Parathyroid adenoma (tissue), 2 donors: ENCODE measurements around the gene PRDM16.

ENCODE experiments used
- H2AFZ ChIP-seq: fragments of 300-600 bp; sonication (generic); one replicate; pipeline ENCODE4 v1.7.0; 2017; ENCODE audit warnings: antibody characterized with exemption, mild to moderate bottlenecking
- H3K27ac ChIP-seq: fragments of 300-600 bp; sonication (generic); one replicate; pipeline ENCODE4 v1.7.0; 2017
- H3K27me3 ChIP-seq: fragments of 300-600 bp; sonication (generic); one replicate; pipeline ENCODE4 v1.7.0; 2017; ENCODE audit warnings: low read length; ENCODE audit not compliant: control insufficient read depth, insufficient read depth
- H3K36me3 ChIP-seq: fragments of 300-600 bp; sonication (generic); one replicate; pipeline ENCODE4 v1.7.0; 2017; ENCODE audit warnings: low read length; ENCODE audit not compliant: control insufficient read depth, insufficient read depth
- H3K4me1 ChIP-seq: fragments of 300-600 bp; sonication (generic); one replicate; pipeline ENCODE4 v1.7.0; 2017; ENCODE audit warnings: control low read depth
- H3K4me2 ChIP-seq: fragments of 300-600 bp; sonication (generic); one replicate; pipeline ENCODE4 v1.7.0; 2017; ENCODE audit warnings: low read length
- H3K4me3 ChIP-seq: fragments of 300-600 bp; sonication (generic); one replicate; pipeline ENCODE4 v1.7.0; 2017; ENCODE audit warnings: low read depth, low read length
- H3K79me2 ChIP-seq: fragments of 300-600 bp; sonication (generic); one replicate; pipeline ENCODE4 v1.7.0; 2017; ENCODE audit warnings: control low read depth
- H3K9ac ChIP-seq: fragments of 300-600 bp; sonication (generic); one replicate; pipeline ENCODE4 v1.7.0; 2017; ENCODE audit warnings: mild to moderate bottlenecking
- H3K9me3 ChIP-seq: fragments of 300-600 bp; sonication (generic); one replicate; pipeline ENCODE4 v1.7.0; 2017; ENCODE audit warnings: low read length; ENCODE audit not compliant: control insufficient read depth
- CTCF ChIP-seq: fragments of 300-600 bp; sonication (generic); IDR thresholded peaks from one replicate; pipeline ENCODE4 v1.7.0; 2017; ENCODE audit warnings: antibody characterized with exemption, mild to moderate bottlenecking
- donor health status: primary hyperparathyroidism.

PRDM16 gene

GRCh38 chr1:3026124-3026523 is 42.9 kb upstream of the PRDM16 start:
- Histone ChIP-seq H3K27ac (no peak overlapping the region), H3K27me3 (no peaks in the 10 kb centered on the region)
- TF ChIP-seq CTCF, result no peak

GRCh38 chr1:3026581-3027391 is 42.2 kb upstream of the PRDM16 start:
- no peak overlapping the region for H3K27ac ChIP-seq

More at GRCh38 chr1:3026124-3026523, 42.9 kb upstream of the PRDM16 start:
- Histone ChIP-seq H3K4me1 (no peaks in the 10 kb centered on the region), H3K36me3 (no peaks in the 10 kb centered on the region), H3K9ac (no peak overlapping the region), H3K9me3 (no peaks in the 10 kb centered on the region), H2AFZ (no peak overlapping the region), H3K79me2 (no peaks in the 10 kb centered on the region), H3K4me2 (no peak overlapping the region), H3K4me3 (no peak overlapping the region)

GRCh38 chr1:3027611-3028371 is 41.2 kb upstream of the PRDM16 start:
- Histone ChIP-seq H3K36me3 (no peaks in the 10 kb centered on the region), H3K4me3 (no peak overlapping the region), H3K4me1 (no peaks in the 10 kb centered on the region), H3K9ac (no peak overlapping the region), H3K9me3 (no peaks in the 10 kb centered on the region), H3K27me3 (no peaks in the 10 kb centered on the region), H2AFZ (no peak overlapping the region), H3K79me2 (no peaks in the 10 kb centered on the region), H3K4me2 (no peak overlapping the region), H3K27ac (no peak overlapping the region)
- TF ChIP-seq CTCF, result no peak

More at GRCh38 chr1:3026581-3027391, 42.2 kb upstream of the PRDM16 start:
- Histone ChIP-seq H3K27me3 (no peaks in the 10 kb centered on the region), H3K36me3 (no peaks in the 10 kb centered on the region), H3K79me2 (no peaks in the 10 kb centered on the region), H3K9me3 (no peaks in the 10 kb centered on the region), H2AFZ (no peak overlapping the region), H3K9ac (no peak overlapping the region), H3K4me2 (no peak overlapping the region), H3K4me3 (no peak overlapping the region), H3K4me1 (no peaks in the 10 kb centered on the region)
- TF ChIP-seq CTCF, result no peak

GRCh38 chr1:3028531-3029282 is 40.3 kb upstream of the PRDM16 start:
- Histone ChIP-seq H3K27me3 (no peaks in the 10 kb centered on the region), H3K79me2 (no peaks in the 10 kb centered on the region)

More at GRCh38 chr1:3028531-3029282, 40.3 kb upstream of the PRDM16 start:
- no peak overlapping the region for H3K9ac ChIP-seq
- H3K4me3 ChIP-seq, result no peak overlapping the region
- no peak overlapping the region for H3K4me2 ChIP-seq
- no peaks in the 10 kb centered on the region for H3K9me3 ChIP-seq
- no peak overlapping the region for H3K27ac ChIP-seq
- no peak overlapping the region for H2AFZ ChIP-seq
- H3K36me3 ChIP-seq, result no peaks in the 10 kb centered on the region
- no peaks in the 10 kb centered on the region for H3K4me1 ChIP-seq
- no peak for TF ChIP-seq CTCF
